Stimulated activated CD4-positive, alpha-beta T cell treated with anti-CD3 and anti-CD28 coated beads, Interleukin-2, amount 100 ng/mL, for 48 hours (primary cell): ENCODE results near the gene RNF130.
"Not testable (repeated sequence)": the region's sequence is repeated elsewhere in the genome, so short reads cannot be mapped to it uniquely, and the experiment has no call there.

Experiments
- DNase-seq, 2 donors: peaks; one replicate each; pipeline ENCODE4 v3.0.0-alpha.2; 2020

Gene RNF130

DNA sequence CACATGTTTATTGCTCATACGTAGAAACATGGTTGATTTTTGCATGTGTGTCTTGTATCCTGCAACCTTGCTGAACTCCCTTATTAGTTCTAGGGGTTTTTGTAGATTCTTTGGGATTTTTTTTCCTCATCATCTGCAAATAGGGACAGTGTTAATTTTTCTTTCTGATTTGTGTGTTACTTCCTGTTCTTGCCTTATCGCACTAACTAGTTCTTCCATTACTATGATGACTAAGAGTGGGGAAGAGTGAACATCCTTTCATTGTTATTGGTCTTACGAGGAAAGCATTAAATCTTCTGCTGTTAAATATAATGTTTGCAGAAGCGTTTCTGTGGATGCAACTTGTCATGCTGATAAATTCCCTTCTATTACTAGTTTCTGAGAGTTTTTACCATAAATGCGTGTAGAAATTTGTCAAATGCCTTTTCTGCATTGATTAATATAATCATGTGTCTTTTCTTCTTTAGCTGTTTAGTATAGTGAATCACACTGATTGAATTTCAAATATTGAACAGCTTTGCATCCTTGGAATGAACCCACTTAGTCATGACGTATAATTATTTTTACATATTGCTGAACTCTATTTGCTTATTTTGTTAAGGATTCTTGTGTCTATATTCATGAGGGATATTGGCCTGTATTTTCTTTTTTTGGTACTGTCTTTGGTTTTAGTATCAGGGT is 32.1 kb upstream of the RNF130 start:
- DNase-seq: no peak

DNA sequence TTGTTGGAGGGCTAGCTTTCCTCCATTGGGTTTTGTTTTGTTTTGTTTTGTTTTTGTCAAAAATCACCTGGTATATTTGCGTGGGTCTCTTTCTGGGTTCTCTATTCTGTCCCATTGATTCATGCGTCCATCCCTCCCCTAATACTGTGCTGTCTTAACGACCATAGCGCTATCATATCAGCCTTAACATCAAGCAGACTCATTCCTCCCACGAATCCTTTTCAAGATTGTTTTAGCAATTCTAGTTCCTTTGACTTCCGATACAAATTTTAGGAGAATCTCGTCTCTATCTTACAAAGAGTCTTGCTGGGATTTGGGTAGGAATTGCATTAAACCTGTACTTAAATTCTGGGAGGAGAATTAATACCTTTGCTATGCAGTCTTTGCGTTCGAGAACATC is 31.1 kb upstream of the RNF130 start:
- DNase-seq: no peak

DNA sequence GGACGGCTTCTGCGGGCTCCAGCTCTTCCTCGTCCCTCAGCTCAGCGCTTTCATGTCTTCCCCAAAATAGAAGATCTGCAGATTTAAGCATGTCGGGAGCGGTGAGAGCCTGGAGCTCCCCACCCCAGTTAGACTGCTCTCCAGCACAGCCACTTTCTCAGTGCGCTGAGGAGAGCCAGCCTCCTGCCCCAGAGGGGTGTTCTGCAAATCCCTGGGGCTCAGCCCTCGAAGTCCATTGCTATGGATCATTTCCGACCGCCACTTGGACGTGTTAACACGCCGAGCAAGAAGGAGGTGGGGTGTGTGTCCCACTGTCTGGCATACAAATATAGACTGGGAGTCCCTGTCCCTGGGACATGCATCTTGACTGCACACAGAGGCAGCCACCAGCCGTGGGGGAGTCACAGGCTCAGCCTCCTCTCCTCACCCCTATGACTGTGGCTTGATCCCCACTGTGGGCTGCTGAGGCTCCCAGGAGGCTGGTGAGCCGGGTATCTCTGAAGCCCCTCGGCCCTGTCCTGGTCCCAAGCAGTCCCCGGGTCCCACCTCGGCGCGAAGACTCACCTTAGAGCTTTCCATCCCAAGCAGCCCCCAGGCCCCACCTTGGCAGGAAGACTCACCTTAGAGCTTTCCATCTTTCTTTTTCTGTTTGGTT is 30.0 kb upstream of the RNF130 start:
- DNase-seq: no peak

DNA sequence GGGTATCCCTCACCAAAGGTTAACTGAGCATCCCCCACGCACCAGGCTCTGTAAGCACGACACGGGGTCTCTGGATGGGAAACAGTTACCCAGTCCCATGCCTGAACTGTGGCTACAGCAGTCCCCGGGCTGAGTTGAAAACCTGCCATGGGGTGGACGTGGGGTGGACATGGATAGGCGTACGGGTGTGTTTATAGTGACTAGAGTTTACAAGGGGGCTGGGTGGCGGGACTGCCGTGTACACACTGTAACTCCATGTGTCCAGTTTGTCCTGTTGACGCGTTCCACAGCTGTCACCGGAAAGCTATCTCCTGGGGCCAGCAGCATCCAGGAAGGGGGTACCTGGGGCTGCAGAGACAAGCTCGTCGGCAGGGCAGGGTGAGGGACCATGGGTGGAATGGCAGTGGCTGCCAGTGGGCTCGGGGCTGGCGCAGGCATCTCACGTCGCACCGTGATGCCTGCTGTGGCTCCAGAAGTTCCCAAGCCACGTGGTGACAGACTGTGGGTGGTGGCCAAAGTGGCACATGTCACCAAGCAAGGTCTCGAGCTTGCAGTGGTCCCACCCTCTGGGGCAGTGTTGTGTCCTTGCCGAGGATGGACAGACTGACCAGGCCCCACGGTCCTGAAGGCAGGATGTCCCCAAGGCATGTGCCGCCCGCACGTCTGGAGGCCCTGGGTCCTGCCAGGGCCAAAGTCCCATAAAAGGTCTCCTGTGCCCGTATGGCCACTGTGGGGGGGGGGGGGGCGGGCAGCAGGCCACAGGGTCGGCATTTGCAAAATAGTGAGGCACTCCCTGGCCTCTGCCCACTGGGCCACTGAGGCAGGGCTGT is 29.3 kb upstream of the RNF130 start:
- no peak for DNase-seq

DNA sequence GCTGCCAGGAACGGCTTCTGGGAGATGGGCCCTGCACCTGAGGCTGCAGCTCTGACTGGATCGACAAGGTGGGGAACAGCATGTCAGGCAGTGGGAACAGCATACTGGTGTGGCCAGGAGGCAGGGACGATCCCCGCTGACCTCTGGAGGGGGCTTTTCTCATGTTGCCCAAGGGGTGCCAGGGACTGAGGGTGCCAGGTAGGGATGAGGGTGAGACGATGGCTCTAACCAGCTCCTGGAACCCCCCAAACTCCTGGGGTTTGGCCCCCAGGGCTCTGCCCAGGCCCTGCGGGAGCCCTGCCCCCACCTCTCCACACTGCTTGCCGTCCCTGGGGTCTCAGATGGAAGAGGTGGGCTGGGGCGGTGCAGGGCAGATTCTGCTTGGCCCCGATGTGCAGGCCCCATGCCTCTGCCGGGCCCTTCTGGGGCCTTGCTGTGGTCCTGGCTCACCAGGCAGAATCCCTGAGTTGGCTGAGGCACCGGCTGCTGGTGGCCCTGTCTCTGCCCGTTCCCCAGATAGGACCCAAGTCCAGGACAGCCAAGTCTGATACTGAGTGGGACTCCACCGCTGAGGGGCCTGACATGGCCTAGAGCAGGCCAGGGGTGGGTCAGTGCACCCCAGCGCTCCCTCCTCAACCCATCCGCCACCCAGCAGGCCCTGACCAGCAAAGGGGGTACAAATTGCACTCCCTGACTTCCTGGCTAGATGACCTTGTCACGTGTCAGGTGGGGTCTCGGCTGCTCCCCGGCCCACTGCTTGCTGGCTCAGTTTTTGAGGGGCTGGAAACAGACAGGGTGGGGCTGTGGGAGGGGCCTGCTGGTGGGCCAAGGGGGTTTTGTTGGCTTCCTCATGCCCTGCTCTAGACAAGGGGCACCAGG is 28.4 kb upstream of the RNF130 start:
- no peak for DNase-seq

DNA sequence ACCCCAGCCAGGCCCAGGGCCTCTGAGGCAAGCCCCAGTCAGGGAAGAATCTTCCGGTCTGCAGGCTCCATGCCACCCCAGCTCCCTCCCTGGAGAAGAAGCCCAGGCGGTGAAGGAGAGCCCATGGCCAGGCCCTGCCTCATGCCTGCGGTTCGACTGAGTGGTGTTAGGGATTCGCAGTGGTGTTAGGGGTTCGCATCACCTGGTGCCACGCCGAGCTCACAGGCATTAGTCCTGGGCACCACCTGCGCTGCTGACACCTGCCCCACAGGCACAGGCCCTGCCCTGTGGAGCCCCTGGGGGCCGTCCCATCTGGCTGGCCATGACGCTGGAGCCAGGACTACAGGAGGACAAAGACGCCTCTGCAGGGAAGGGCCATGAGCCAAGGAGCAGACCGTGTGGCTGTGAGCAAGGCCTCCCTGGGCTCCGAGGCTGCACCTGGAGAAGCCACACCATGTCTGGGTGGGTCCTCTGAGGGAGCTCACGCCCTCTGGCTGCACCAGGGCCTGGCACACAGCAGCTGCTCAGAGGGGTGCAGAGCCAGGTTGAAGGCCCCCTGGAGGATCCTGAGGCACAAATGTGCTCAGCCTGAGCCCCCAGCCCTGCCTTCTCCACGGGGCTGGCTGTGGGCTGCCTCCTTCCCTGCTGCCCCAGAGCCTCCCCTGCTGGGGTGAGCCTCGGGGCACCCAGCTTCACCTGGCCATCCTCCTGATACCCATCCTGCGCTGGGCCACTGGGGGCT is 27.6 kb upstream of the RNF130 start:
- no peak for DNase-seq

DNA sequence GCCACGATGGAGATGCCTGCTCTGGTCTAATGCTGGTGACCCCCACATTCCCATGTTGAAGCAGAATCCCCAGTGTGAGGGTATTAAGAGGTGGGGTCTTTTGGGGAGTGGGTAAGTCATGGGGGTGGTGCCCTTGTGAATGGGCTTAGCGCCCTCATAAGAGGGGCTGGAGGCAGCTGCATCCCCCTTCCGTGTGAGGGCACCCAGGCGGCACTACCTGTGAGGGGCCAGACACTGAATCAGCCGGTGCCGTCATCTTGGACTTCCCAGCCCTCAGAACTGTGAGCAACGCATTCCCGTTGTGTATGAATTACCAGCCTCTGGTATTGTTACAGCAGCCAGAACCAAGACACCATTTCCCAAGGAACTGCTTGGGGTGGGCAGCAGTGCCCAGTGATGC is 27.0 kb upstream of the RNF130 start:
- DNase-seq: no peak

DNA sequence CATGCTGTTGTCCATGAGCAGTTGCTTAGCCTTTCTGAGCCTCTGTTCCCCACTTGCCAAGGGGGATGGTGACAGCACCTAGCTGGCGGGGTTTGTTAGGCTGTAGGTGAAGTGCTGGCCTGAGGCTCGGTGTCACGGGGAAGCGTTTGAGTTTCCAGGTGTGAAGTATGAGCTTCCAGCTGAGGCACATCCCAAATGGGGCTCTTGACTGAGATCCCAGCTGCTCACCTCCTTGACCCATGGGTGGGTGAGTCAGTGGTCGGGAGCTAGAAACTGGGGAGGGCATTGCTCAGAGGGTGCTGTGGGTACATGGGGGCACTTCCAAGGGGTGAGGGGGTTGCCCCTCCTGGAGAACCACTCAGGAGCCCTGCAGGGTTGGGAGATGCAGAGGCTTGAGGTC is 26.4 kb upstream of the RNF130 start:
- DNase-seq: no peak

DNA sequence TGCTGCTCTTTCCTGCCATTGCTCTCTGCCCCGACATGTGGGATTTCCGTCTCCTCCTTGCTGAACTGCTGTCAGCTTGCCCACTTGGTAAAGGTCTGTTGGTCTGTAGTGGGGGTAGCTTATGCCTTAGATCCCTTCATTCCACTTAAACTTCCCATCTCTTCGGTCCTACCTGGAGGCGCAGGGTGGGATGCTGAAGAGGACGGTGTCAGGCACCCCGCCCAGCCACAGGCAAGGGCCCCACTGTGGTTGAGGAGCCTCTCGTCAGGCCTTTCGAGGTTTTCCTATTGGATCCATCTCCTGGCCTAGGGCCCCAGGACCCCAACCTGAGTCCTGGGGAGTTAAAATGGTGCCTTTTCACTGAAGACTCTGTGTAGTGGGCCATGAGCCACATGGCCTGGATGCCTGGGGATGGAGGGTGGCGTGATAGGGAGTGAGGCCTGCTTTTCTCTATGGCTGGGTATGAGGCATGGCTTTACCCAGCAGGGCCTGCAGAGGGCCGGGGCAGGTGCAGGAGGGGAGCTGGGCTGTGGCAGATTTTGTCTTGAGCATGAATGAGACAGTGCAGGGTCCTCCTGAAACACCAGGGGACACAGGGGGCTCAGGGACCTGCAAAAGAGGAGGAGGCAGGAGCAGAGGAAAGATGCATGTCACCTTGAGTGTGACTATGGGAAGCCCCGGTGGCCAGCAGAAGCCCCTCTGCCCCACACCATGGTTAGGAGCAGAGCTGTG is 25.8 kb upstream of the RNF130 start:
- DNase-seq: no peak

DNA sequence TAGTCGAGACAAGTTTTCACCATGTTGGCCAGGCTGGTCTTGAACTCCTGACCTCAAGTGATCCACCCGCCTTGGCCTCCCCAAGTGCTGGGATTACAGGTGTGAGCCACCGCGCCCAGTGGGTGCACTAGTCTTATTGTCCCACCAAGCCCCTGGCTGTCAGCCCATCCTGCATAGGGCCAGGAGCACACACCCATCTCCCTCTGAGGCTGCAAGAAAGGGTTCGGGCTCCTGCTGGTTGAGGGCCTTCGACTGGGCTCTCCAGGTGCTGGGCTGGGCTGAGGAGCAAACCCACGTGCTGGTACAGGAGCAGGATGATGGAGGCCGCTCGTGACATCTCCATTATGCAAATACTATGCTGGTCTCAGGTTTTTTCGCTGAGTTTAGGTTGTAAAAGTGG is 25.1 kb upstream of the RNF130 start:
- no peak for DNase-seq

DNA sequence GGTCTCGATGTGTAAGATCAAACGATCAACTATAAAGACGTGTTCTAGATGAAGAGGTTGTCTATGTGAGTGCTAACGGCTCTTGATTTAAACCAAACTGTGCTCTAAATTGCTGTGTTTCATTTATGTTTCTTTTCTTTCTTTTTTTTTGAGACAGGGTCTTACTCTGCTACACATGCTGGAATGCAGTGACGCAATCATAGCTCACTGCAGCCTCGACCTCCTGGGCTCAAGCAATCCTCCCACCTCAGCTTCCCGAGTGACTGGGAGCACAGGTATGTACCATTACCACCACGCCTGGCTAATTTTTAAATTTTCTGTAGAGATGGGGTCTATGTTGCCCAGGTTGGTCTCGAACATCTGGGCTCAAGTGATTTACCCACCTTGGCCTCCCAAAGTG is 24.0 kb upstream of the RNF130 start:
- DNase-seq: no peak

DNA sequence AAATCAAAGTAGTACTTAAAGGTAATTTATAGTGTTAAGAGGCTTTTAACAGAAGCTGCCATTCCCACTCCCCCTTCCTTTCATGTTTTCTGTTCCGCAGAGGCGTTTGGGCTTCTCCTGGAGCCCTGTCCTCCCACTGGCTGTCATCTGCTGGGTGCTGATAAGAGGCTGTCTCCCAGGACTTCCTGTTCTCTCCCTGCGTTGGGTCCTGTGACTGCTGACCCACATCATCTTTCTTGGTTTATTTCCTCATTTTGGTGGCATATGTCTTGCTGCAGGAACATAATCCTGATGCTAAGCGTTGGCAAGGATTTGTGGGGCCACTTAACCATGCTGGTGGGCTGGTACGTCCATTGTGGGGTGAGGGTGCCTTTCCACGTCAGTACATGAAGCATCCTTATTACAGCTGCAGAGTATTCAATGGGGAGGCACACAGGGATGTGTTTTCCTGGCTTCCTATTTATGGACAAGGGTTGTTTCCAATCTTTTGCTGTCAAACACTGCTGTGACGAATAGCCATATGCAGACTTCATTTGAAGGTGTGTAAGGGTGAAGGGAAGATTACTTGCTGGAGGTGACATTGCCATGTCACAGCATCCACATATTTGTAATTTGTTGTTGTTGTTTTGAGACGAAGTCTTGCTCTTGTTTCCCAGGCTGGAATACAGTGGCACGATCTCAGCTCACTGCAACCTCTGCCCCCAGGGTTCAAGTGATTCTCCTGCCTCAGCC is 22.3 kb upstream of the RNF130 start:
- no peak for DNase-seq

DNA sequence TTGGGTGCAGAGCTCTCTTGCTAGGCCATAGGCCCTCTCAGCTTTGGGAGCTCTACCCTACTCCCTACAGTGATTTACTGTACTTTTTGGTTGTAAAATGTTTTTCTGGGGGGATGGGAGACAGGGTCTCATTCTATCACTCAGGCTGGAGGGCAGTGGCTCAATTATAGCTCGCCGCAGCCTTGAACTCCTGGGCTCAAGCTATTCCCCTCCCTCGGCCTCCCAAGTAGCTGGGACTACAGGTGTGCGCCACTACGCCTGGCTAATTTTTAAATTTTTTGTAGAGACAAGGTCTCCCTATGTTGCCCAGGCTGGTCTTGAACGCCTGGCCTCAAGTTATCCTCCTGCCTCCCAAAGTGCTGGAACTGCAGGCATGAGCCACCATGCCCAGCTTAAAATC is 21.7 kb upstream of the RNF130 start:
- DNase-seq: no peak

DNA sequence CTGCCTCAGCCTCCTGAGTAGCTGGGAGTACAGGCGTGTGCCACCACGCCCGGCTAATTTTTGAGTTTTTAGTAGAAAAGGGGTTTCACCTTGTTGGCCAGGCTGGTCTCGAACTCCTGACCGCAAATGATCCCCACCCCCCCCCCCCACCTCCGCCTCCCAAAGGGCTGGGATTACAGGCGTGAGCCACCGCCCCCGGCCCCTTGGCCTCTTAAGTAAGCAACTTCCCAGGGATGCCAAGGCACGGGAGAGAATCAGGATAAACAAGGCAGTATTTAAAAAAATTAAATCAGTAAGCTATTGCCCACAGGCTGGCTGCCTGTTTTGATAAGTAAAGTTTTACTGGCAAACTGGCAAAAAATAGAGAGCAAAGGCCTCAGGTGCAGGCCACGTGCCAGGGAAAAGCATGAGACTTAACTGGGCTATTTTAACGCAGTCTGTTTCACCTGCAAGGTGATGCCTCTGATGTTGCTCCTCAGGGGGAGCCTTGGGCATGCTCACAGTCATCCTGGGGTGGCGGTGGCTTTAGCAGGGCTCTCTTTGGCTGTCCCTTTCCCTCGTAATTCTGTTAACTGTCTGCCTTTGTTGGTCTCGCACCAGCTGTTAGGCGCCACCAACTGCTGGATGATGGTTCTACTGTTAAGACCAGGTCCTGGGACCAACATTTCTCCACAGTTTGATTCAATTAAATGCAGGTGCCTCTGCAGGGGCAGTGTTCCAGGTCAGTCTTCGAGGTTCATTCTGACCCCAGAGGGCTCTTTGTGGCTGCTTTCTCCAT is 19.4 kb upstream of the RNF130 start:
- DNase-seq: no peak

DNA sequence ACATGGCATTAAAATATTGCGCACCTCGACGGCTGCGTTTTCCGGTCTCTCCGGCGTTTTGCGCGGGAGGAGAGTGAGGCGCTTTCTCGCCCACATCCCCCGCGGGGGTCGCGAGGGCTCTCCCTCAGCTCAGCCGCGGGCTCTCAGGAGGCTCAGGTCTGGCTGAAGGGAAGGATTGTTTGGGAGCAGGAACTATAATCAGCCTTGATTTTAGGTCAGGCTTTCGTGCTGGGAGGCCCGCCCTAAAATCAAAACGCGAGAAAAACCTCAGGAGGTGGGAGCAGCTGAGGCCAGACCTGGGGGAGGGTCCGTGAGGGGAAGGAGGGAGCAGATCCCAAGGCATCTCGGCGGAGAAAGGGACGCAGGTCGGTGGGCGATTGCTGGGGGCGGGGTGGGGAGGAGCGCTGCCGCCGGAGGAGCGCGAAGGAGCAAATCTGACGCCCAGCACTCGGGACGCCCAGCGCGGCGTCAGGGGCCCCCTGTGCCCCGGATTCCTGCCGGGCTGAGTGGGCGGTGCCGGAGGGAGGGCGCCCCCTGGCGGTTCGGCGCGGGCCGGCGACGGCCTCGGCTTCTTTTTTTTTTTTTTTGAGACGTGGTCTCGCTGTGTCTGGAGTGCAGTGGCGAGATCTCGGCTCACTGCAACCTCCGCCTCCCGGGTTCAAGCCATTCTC is 18.7 kb upstream of the RNF130 start:
- peak; percentile 70 to 85 for DNase-seq

DNA sequence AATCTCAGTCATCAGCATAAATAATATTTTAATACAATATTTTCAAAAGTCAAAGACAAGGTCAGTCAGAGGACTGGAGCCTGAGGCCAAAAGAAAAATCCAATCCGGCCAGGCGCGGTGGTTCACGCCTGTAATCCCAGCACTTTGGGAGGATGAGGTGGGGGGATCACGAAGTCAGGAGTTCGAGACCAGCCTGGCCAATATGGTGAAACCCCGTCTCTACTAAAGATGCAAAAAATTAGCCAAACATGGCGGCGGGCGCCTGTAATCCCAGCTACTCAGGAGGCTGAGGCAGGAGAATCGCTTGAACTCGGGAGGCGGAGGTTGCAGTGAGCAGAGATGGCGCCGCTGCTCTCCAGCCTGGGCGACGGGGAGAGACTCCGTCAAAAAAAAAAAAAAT is 18.1 kb upstream of the RNF130 start:
- DNase-seq: not testable (repeated sequence)

DNA sequence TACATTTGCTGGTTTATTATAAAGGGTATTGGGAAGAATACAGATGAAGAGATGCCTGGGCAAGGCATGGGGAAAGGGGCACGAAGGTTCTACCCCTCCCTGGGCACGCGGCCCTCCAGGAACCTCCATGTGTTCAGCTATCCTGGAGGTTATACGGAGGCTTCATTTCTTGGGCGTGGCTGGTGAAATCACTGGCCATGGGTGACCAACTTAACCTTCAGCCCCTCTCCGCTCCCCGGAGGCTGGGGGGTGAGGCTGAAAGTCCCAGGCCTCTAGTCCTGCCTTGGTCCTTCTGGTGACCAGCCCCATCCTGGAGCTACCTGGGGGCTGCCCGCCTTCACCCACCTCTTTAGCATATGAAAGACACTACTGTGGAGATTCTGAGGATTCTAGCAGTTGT is 17.0 kb upstream of the RNF130 start:
- DNase-seq: no peak

DNA sequence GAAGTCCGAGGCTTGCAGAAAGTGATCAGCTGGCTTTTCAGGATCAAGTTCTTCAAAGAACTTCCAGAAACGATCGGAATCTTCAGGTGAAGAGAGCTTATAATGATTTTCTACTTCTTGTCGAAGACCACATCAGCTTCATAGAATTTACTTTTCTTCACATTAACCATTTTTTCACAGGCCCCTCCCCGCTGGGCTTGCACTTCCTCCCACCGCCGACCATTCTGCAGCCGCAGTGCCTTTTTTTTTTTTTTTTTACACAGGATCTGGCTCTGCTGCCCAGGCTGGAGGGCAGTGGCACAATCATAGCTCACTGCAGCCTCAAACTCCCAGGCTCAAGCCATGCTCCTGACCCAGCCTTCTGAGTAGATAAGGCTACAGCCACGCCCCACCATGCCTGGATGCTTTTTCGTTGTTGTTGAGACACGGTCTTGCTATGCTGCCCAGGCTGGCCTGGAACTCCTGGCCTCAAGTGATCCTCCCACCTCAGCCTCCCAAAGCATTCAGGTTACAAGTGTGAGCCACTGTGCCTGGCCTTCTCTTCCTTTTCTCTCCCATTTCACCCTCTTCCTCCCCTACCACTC is 15.3 kb upstream of the RNF130 start:
- DNase-seq: no peak

DNA sequence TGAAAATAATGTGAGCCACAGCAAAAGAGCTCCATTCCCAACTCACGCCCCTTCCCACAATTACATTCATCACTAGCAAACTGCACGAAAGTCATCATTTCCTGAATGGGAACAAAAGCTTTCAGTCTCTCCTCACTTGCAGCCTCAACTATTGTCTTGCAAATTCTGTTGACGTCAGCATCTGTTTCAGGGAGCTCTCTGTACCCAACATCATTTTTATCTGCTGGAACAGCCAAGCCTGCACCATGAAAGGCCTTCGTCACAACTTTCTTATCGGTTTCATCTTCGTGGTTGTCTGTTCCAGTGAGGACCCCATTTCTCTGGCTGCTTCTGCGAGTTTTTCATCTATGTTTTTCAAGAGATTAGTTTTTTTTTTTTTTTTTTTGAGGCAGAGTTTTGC is 14.3 kb upstream of the RNF130 start:
- DNase-seq: no peak
